ENCODE results near the gene IL17C.

GRCh38 chr16:88633684-88634140 is 4.7 kb upstream of the IL17C start:
- TF ChIP-seq CTCF (IDR thresholded peaks at IDR 0.05; ENCODE audit: control extremely low read depth in 1 of 3, insufficient read depth in 1 of 3, low read depth in 1 of 3, low read length in 3 of 3) (peak; percentile 62 to 79 (median 77)), SRF (IDR thresholded peaks at IDR 0.05; ENCODE audit: low read depth, low read length) (no peak), GABPA (IDR thresholded peaks at IDR 0.05; ENCODE audit: borderline replicate concordance, insufficient read depth, low read length) (no peak), ZNF274 (IDR thresholded peaks at IDR 0.05; ENCODE audit: borderline replicate concordance, extremely low read depth, low read length) (no peak), SAP30 (IDR thresholded peaks at IDR 0.05; ENCODE audit: insufficient read depth, insufficient replicate concordance, low read length) (no peak), YY1 (IDR thresholded peaks at IDR 0.05; ENCODE audit: low read depth, low read length) (no peak), JUND (IDR thresholded peaks at IDR 0.05; ENCODE audit: low read length) (no peak), MAX (IDR thresholded peaks at IDR 0.05) (no peak; the same call in 1 of the 2 replicates)

Measured in H1 (cell line).